MCF 10A (cell line): ENCODE data around the gene CTDSPL. TPM values are rescaled to one million over a fixed set of nuclear protein-coding genes. Genes with fewer than 3 reads are reported as not detected.

Experiments used
- BruUV-seq: library from RNA; stranded (reverse); fragments of 400-500 nt; replicated peaks from 2 replicates; lab custom pipeline; 2021; lab: Mats Ljungman, UMichigan
- CTCF ChIA-PET: fragments of 300-600 bp; sonication (Branson Sonifier 250); formaldehyde crosslinking; extraction: SDS; loops from one replicate; lab custom pipeline; 2021; ENCODE audit warnings: antibody characterized with exemption, inconsistent platforms; lab: Yijun Ruan, JAX
- POLR2A ChIA-PET: fragments of 300-600, 350-650 bp; sonication (Branson Sonifier 250); formaldehyde crosslinking; extraction: SDS; loops from one replicate; lab custom pipeline; 2020; ENCODE audit warnings: antibody characterized with exemption, inconsistent platforms; lab: Yijun Ruan, JAX
- DNase-seq: peaks from one replicate; pipeline ENCODE4 v3.0.0-alpha.2; 2018; ENCODE audit not compliant: unreplicated experiment
- H3K27ac Mint-ChIP-seq: one replicate; pipeline ENCODE4 v1.8.0; 2022; ENCODE audit warnings: mild to moderate bottlenecking, low read depth, mixed read lengths; ENCODE audit not compliant: unreplicated experiment
- H3K27me3 Mint-ChIP-seq: one replicate; pipeline ENCODE4 v1.8.0; 2022; ENCODE audit warnings: mixed read lengths; ENCODE audit not compliant: insufficient read depth, unreplicated experiment
- H3K36me3 Mint-ChIP-seq: one replicate; pipeline ENCODE4 v1.8.0; 2022; ENCODE audit warnings: mild to moderate bottlenecking, moderate library complexity, mixed read lengths; ENCODE audit not compliant: insufficient read depth, unreplicated experiment
- H3K4me1 Mint-ChIP-seq: one replicate; pipeline ENCODE4 v1.8.0; 2022; ENCODE audit warnings: mixed read lengths; ENCODE audit not compliant: insufficient read depth, unreplicated experiment
- H3K4me3 Mint-ChIP-seq: one replicate; pipeline ENCODE4 v1.8.0; 2022; ENCODE audit warnings: mild to moderate bottlenecking, moderate library complexity, mixed read lengths; ENCODE audit not compliant: unreplicated experiment
- H3K9me3 Mint-ChIP-seq: one replicate; pipeline ENCODE4 v1.8.0; 2022; ENCODE audit warnings: mixed read lengths; ENCODE audit not compliant: unreplicated experiment
- CTCF ChIP-seq: fragments of 200-600 bp; IDR thresholded peaks from one replicate; pipeline ENCODE4 v1.8.0; 2022; ENCODE audit warnings: antibody characterized with exemption, mild to moderate bottlenecking; ENCODE audit not compliant: unreplicated experiment
- intact Hi-C: fragments of 100-400 bp; cut with micrococcal nuclease; formaldehyde crosslinking; loops from 2 replicates; pipeline ENCODE4 v1.14.1; 2022
- total RNA-seq: library from RNA; stranded (reverse); gene quantifications from 2 replicates; pipeline ENCODE4 v1.2.3, GENCODE V29; 2022

Gene CTDSPL
- total RNA-seq, 1 experiment from 2014 or later, result 38.8 TPM

GRCh38 chr3:37964146-37964545 is 102.5 kb downstream of the CTDSPL start:
- no peak for DNase-seq
- Mint-ChIP-seq H3K36me3 (peaks cover 24% of the 10 kb centered on the region), H3K27ac (no peak overlapping the region), H3K4me1 (no peaks in the 10 kb centered on the region), H3K4me3 (no peak overlapping the region), H3K9me3 (no peaks in the 10 kb centered on the region), H3K27me3 (no peaks in the 10 kb centered on the region)
- intact Hi-C loops, result no loop called here
- BruUV-seq, result no TSS peak
- POLR2A ChIA-PET, result no interaction called here
- CTCF ChIA-PET, result interaction anchor here (0.7 to 13.9 kb wide), 5 partner anchors 9 to 168 kb away, joined by 3 to 207 read pairs (median 20); no protein-coding TSS in a partner anchor
- TF ChIP-seq CTCF, result no peak

- ChIA-PET CTCF (interaction anchor here (0.7 to 13.9 kb wide), 6 partner anchors 9 to 154 kb away, joined by 3 to 207 read pairs (median 17); no protein-coding TSS in a partner anchor), POLR2A (interaction anchor here (0.6 to 1.8 kb wide), 3 partner anchors 18 to 110 kb away, joined by 3 to 7 read pairs (median 3); no protein-coding TSS in a partner anchor)
- Mint-ChIP-seq H3K9me3 (no peaks in the 10 kb centered on the region), H3K36me3 (peaks cover 28% of the 10 kb centered on the region), H3K4me1 (no peaks in the 10 kb centered on the region), H3K27me3 (no peaks in the 10 kb centered on the region), H3K4me3 (no peak overlapping the region), H3K27ac (peak overlapping the region; percentile 32)
- DNase-seq, result no peak
- intact Hi-C loops, result no loop called here
- no peak for TF ChIP-seq CTCF
- no TSS peak for BruUV-seq
These were observed 103.0 kb downstream of the CTDSPL start for GRCh38 chr3:37964716-37965115.

GRCh38 chr3:37967260-37967881 is 105.7 kb downstream of the CTDSPL start:
- ChIA-PET CTCF (interaction anchor here (0.6 to 13.9 kb wide), 23 partner anchors 9 to 742 kb away, joined by 3 to 207 read pairs (median 5); no protein-coding TSS in a partner anchor), POLR2A (interaction anchor here (1.0 to 3.3 kb wide), 6 partner anchors 9 to 114 kb away, joined by 3 to 15 read pairs (median 4); no protein-coding TSS in a partner anchor)
- Mint-ChIP-seq H3K27ac (peak overlapping the region; percentile 57), H3K9me3 (no peaks in the 10 kb centered on the region), H3K4me3 (no peak overlapping the region), H3K36me3 (peaks cover 35% of the 10 kb centered on the region), H3K4me1 (peaks cover 10% of the 10 kb centered on the region), H3K27me3 (no peaks in the 10 kb centered on the region)
- BruUV-seq, result no TSS peak
- TF ChIP-seq CTCF, result peak; percentile 74
- peak; percentile 71 for DNase-seq
- intact Hi-C loops, result loop anchor here (1.0 kb wide), 1 partner anchor 112 kb away; no protein-coding TSS in a partner anchor

- BruUV-seq, result no TSS peak
- intact Hi-C loops, result no loop called here
- no peaks in the 10 kb centered on the region for H3K27me3 Mint-ChIP-seq
- TF ChIP-seq CTCF, result no peak
- H3K4me3 Mint-ChIP-seq, result no peak overlapping the region
- POLR2A ChIA-PET, result interaction anchor here (0.6 to 3.3 kb wide), 6 partner anchors 8 to 115 kb away, joined by 3 to 15 read pairs (median 4); no protein-coding TSS in a partner anchor
- no peak overlapping the region for H3K27ac Mint-ChIP-seq
- DNase-seq, result no peak
- H3K4me1 Mint-ChIP-seq, result peaks cover 10% of the 10 kb centered on the region
- H3K36me3 Mint-ChIP-seq, result peaks cover 40% of the 10 kb centered on the region
- no peaks in the 10 kb centered on the region for H3K9me3 Mint-ChIP-seq
- CTCF ChIA-PET, result interaction anchor here (0.6 to 13.9 kb wide), 18 partner anchors 8 to 742 kb away, joined by 3 to 207 read pairs (median 5); no protein-coding TSS in a partner anchor
These were observed 106.5 kb downstream of the CTDSPL start for GRCh38 chr3:37968199-37968598.
